GM11168 (cell line): ENCODE results near the gene MAST2.
"Not testable (repeated sequence)": the region's sequence is repeated elsewhere in the genome, so short reads cannot be mapped to it uniquely, and the experiment has no call there.

ENCODE experiments used
- in situ Hi-C: fragments of 300-500 bp; cut with MboI; formaldehyde crosslinking; loops from one replicate; pipeline ENCODE4 v1.12.0; 2022; ENCODE audit warnings: low sequenced_read_pairs; ENCODE audit not compliant: unreplicated experiment

The MAST2 gene

DNA sequence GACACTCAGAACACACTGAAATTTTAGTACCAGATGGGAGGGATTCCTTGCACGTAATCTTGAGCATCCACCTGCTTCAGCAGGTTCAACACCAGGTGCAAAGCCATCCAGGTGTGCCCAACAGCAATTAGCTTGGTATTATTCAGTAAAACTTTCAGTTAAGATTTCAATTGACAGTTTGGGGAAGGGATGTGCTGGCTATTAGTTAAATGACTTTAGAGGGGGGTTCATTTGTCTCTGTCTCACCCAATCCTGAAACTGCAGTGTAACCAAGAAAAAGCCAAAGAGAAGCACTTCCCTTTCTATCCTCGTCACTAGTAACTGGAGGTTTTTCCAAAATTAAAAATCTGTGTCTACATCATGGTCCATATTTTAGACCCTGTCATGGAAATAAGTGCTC is 238.1 kb downstream of the MAST2 start:
- in situ Hi-C loops, result no loop called here

- in situ Hi-C loops, result no loop called here
Observed at GRCh38 chr1:46041974-46042373, 238.6 kb downstream of the MAST2 start.

DNA sequence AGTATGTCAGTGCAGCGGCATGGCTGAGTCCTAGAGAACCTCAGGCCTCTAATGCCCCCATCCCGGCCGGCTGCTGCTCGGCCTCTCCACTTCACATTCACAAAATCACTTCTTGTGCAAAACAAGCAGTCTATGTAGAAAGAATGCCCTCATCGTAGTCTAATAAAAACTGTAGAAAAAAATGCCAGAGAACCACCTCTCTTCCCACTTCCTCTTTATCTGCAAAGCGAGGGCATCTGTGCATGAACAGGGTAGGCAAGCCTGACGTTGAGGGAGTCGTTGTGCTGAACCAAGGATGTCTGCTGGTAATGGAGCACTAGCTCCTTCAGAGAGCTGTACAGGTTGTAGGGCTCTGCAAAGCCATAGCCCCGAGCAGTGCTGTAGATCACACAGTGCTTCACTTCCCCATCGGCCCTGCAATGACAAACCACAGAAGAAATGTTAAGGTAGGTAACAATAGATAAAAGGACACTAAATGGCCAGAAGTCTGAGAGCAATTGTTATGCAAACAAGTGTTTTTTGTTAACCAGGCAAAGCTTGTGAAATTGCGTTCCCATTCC is 240.1 kb downstream of the MAST2 start:
- in situ Hi-C loops, result no loop called here

DNA sequence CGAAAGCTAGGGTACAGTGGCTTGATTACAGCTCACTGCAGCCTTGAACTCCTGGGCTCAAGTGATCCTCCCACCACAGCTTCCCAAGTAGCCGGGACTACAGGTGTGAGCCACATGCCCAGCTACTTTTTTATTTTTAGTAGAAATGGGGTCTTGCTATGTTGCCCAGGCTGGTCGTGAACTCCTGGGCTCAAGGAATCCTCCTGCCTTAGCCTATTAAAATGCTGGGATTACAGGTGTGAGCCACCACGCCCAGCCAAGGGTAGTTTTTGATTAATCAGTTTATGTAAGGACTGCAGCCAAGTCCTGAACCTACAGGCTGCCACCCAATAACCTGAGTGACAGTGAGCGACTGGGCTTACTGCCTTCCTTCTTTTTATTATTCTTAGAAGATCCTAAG is 240.7 kb downstream of the MAST2 start:
- in situ Hi-C loops, result no loop called here

DNA sequence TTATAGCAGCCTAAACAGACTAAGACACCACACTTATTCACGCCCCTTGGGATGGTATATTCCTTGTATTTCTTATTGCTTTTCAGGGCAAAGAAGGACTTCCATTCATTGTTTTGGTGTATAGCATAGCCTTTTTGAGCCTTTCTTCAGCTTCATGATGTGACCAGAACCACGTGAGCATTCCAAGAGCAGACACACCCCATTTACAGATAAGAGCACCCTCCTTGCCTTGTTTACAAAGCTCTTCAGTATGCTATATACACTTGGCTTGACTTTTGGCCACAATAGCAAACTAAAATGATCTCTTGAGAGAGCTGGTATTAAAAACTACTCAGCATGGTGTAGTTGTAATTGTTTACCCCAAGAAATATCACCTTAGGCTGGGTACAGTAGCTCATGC is 250.3 kb downstream of the MAST2 start:
- in situ Hi-C loops, result no loop called here

- in situ Hi-C loops, result no loop called here
Observed at GRCh38 chr1:46056325-46056724, 252.9 kb downstream of the MAST2 start.

DNA sequence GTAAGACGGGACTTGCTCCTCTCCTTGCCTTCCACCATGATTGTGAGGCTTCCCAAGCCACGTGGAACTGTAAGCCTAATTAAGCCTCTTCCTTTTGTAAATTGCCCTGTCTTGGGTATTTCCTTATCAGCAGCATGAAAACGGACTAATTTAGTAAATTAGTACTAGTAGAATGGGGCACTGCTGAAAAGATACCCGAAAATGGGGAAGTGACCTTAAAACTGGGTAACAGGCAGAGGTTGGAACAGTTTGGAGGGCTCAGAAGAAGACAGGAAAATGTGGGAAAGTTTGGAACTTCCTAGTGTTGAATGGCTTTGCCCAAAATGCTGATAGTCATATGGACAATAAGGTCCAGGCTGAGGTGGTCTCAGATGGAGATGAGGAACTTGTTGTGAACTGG is 253.8 kb downstream of the MAST2 start:
- in situ Hi-C loops, result not testable (repeated sequence)

GRCh38 chr1:46057781-46058180 is 254.4 kb downstream of the MAST2 start:
- in situ Hi-C loops, result no loop called here

DNA sequence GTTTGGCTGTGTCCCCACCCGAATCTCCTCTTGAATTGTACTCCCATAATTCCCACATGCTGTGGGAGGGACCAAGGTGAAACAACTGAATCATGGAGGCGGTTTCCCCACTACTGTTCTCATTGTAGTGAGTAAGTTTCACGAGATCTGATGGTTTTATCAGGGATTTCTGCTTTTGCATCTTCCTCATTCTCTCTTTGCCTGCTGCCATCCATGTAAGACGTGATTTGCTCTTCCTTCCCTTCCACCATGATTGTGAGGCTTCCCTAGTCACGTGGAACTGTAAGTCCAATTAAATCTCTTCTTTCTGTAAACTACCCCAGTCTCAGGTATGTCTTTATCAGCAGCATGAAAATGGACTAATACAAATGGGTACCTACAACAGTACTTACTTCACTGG is 255.5 kb downstream of the MAST2 start:
- in situ Hi-C loops, result no loop called here

DNA sequence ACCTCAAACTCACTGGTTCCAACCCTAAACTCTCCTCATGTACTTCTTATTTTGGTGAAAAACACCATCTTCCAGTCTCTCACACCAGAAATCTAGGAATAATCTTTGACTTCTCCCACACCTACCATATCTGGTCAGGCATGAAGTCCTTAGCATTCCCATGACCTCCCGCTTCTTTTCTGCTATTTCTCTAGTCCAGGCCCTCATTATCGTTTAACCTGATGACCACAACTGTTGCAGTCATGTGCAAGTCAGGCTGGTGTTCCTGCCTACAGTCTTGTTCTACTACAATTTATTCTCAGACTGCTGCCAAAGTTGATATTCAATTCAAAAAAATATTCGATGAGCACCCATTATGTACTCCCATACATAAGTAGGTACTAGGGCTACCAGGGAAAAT is 257.7 kb downstream of the MAST2 start:
- in situ Hi-C loops, result no loop called here

GRCh38 chr1:46062651-46063319 is 259.4 kb downstream of the MAST2 start:
- in situ Hi-C loops, result no loop called here

DNA sequence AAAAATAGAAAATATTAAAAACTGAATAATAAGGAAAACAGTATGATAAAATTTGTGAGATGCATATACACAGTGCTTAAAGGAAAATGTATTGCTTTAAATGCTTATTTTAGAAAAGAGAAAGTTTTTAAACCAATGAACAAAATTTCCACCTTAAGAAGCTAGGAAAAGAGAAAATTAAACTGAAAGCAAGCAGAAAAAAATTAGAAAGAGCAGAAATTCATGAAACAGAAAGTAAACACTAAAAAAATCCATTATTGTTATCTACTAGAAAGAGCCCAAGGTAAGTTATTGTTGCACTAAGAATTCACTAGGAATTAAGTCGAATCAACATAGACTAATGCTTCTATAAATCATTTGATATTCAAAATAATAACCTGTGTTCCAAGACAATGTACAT is 261.3 kb downstream of the MAST2 start:
- in situ Hi-C loops, result no loop called here

DNA sequence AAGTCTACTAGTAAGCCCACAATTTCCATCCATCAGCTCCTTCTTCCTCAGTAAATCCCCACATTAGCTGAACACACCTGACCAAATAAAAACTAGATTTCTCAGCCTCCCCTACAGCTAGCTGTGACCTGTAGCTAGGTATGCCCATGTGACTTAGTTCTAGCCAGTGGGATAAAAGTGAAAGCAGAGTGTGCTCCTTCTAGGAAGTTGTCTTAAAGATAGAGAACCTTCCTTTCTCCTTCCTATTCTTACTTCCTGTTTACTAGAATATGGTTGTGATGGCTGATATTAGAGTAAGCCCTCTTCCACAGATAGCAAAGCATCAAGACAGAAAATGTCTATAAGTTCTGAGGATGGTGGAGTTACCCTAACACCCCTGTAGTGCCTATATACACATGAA is 262.0 kb downstream of the MAST2 start:
- in situ Hi-C loops, result no loop called here

DNA sequence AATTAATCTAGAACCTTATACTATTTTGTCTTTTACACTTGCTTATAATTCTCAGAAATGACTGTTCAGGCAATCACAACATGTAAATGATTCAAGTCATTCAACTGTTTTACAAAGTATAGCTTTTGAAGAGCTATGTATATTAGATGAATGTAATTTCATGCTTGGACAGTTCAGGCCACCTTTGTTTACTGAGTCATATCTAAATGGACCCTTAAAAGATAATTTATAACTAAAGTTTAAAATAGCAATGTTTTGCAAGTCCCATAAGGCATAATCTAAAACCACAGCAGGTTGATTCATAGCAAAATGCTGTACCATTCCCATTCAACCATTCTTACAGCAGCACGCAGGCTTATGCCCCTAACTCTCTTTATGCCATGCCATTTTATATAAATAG is 264.2 kb downstream of the MAST2 start:
- in situ Hi-C loops, result no loop called here

- in situ Hi-C loops, result no loop called here
Observed at GRCh38 chr1:46068525-46068924, 265.1 kb downstream of the MAST2 start.

- in situ Hi-C loops, result no loop called here
Observed at GRCh38 chr1:46070164-46070814, 266.9 kb downstream of the MAST2 start.

DNA sequence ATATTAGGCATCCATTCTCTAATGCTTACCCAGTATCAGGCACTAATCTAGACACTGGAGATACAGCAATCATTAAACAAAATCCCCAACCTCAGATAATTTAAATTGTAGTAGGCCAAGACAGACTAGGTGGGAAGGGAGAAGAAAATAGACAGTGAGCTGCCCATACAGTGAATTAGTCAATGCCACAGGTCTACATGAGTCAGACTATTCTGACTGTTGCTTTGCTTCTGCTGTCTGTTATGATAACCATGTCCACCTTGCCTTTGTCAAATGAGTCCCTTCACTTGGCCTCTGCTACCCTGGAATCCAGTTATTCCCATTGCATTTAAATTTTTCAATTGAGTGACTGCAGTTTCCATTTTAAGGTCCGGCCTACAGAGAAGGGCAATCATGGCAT is 269.6 kb downstream of the MAST2 start:
- in situ Hi-C loops, result no loop called here

DNA sequence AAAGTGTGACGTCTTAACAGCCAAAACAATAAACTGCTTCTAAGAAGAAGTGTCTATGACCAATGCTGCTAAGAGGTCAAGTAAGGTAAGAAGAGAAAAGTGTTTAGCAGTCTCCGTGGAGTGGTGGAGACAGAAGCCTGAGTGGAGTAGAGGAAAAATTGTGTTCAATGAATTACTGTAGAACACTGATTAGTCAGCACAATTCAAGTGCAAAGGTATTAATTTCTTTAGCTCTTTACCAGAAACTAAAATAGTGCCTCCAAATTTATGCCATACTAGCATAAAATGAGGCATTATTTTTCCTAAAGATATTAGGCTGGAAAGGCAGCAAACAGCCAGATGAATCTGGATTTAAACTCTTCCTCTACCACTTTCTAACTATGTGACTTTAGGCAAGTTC is 272.9 kb downstream of the MAST2 start:
- in situ Hi-C loops, result no loop called here

GRCh38 chr1:46077644-46078043 is 274.2 kb downstream of the MAST2 start:
- in situ Hi-C loops, result no loop called here

DNA sequence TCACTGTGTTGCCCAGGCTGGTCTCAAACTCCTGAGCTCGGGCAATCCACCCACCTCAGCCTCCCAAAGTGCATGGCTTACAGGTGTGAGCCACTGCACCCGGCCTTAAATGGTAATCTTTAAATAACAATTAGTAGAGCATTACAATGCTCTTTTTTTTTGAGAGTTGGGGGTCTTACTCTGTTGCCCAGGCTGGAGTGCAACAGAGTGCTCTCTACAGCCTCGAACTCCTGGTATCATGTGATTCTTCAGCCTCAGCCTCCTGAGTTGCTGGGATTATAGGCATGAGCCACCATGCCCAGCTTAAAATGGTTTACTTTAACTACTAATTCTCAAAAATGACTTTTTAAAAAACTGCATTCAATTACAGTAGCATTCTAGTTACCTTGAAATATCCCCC is 276.8 kb downstream of the MAST2 start:
- in situ Hi-C loops, result no loop called here

DNA sequence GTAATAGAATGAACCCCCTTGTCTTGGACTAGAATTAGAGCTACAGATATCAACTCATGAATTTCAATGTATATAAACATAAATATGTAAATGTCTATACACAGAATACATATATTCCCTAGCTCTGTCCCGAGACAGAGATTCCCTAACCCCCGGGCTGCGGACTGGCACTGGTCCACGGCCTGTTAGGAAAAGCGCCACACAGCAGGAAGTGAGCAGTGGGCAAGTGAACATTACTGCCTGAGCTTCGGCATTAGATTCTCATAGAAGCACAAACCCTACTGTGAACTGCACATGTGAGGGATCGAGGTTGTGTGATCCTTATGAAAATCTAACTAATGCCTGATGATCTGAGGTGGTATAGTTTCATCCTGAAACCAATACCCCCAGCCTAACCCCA is 277.8 kb downstream of the MAST2 start:
- in situ Hi-C loops, result no loop called here

DNA sequence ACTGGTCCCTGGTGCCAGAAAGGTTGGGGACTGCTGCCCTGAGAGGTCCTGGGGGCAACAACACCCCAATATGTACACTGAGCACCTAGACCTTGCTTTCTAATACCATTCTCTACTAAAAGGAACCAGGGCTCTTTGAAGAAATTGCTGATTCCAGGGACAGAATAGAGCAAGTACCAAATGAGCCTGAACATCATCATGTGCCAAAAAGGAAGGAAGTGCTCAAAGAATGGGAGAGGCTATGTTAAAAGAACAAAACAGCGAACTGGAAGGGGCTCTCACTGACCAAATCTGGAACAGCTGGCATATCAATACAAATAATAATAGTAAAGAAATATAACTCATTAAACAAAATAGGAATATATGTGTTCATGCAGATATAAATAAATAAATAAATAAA is 278.2 kb downstream of the MAST2 start:
- in situ Hi-C loops, result no loop called here
